Measurements from ENCODE around the gene CPSF6. TPM values are rescaled to one million over a fixed set of nuclear protein-coding genes. Genes with fewer than 3 reads are reported as not detected.
"Not testable (repeated sequence)": the region's sequence is repeated elsewhere in the genome, so short reads cannot be mapped to it uniquely, and the experiment has no call there.

CPSF6 gene
- polyA plus RNA-seq, 10 donors, result 45.5 to 68.0 (median 57.2) TPM

DNA sequence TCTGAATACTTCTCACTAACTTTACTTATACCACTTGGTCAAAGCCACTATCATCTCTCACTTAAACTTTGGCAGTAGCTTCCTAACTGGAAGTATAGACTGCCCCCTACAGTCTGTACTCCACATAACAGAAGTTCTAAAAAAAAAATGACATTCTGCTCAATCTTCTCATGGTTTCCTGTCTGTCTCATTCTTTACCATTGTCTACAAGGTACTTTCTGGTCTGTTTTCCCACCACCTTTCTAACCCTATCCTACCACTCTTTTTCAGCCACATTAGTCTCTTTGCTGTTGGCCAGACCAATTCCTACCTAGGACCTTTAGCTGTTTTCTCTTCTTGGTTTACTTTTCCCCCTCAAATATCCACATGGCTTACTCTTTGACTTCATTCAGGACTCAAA, 14.7 kb downstream of the CPSF6 start:
- DNase-seq, result peak in 2 of 3 donors; percentile 19 to 30

DNA sequence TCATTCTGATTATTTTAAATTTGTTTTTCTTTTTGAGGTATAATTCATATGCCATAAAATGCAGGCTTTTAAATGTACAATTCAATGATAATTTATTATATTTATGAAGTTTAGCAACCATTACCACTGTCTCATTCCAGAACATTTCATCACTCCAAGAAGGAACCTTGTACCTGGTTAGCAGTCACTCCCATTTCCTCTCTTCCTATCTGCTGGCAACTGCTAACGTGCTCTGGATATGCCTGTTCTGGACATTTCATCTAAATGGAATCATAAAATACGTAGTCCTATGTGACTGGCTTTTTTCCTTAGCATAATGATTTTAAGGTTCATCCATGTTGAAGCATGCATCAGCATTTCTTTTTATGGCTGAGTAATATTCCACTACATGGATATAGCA, 15.5 kb downstream of the CPSF6 start:
- DNase-seq, result no peak

DNA sequence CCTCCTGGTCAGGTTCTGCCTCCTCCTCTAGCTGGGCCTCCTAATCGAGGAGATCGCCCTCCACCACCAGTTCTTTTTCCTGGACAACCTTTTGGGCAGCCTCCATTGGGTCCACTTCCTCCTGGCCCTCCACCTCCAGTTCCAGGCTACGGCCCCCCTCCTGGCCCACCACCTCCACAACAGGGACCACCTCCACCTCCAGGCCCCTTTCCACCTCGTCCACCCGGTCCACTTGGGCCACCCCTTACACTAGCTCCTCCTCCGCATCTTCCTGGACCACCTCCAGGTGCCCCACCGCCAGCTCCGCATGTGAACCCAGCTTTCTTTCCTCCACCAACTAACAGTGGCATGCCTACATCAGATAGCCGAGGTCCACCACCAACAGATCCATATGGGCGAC, 19.3 kb downstream of the CPSF6 start:
- no peak for DNase-seq

DNA sequence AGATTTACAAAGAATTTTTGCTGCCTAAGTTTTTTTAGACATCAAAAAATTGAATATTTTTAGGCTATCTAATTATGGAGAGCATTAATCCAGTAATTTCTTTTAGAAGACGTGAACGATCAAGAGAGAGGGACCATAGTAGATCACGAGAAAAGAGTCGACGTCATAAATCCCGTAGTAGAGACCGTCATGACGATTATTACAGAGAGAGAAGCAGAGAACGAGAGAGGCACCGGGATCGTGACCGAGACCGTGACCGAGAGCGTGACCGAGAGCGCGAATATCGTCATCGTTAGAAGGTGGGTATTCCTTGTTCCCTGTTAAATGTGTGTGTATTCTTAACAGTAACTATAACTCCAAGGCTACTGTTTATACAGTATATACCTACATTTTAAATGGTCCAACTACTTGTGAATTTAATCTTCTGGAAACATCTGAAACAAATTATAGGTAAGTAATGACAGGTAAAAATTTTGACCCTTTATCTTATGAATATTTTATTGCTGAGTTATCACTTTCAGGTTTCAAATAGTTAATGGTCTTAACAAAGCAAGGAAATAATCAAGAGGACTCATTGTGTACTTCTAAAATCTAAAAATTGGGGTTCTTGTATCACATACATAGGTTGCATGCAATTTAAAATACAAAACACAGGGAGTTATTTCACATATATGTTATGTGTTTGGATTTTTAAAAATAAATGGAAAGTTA, 23.1 kb downstream of the CPSF6 start:
- DNase-seq, result no peak

DNA sequence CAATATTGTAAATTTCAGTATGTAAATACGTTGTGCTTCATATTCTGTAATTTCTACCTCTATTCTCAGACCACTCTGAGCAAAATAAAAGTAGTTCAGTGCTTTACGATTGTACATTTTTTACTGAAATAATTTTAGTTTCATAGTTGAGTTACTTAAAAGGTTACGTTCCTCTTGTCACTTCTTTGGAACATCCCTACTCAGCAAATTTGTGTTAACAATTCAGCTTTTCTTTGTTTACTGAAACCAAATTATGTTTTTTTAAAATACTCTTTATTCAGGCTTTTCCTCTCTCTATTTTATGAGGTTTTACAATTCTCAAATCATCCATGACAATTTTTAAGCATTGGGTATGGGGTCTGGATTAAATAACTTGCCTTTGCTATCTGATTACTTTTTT, 25.8 kb downstream of the CPSF6 start:
- no peak for DNase-seq

DNA sequence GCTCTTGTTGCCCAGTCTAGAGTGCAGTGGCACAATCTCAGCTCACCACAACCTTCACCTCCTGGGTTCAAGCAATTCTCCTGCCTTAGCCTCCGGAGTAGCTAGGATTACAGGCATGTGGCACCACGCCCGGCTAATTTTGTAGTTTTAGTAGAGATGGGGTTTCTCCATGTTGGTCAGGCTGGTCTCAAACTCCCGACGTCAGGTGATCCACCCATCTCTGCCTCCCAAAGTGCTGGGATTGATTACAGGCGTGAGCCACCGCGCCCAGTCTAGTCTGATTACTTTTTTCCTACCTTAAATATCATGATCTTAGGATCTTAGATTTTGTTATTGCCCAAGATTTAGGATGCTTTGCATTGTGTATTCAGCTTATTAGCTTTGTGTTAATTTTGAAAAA, 26.3 kb downstream of the CPSF6 start:
- not testable (repeated sequence) for DNase-seq

DNA sequence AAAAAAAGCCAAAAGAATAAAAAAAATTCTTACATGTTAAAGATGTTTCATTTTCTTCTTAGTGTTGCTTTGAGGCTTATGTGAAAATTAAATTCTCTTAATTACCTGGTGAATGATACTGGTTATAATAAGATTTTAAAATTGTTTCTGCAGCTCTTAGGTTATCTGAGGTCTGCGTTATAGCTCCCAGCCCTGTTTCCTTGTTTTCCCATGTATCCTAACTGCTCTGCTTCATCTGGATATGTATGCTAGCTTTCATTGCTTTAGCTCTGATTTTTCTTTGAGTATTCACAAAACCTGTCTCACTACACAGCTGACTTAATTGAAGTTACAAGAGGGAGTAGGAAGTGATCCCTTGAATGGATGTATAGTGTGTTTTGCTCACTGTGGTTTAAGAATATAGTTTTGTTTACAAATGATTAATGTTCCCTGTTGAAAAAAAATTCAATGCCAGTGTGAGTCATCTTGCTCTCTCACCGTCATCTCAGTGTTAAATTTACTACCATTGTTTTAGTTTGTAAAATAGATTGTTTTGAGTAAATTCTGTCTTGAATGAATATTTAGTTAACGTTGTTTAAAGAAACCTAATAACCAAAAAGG, 26.8 kb downstream of the CPSF6 start:
- DNase-seq, result no peak

DNA sequence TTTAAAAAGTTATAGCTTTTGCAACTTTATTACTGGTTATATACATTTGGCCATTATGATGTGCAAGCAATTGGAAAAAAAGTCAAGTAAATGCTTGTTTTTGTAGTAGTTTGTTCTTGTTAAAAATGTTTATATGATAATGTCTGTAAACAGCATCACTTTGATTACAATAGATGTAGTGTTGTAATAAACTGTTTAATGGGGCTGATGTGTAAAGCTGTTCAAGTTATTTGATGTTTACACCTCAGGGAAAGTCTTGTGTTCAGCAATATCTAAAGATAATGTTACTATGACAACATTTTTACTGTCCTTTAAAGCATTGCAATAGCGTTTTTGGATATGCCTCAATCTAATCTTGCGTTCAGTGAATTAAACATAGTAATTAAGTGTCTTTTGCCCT, 30.4 kb downstream of the CPSF6 start:
- no peak for DNase-seq

DNA sequence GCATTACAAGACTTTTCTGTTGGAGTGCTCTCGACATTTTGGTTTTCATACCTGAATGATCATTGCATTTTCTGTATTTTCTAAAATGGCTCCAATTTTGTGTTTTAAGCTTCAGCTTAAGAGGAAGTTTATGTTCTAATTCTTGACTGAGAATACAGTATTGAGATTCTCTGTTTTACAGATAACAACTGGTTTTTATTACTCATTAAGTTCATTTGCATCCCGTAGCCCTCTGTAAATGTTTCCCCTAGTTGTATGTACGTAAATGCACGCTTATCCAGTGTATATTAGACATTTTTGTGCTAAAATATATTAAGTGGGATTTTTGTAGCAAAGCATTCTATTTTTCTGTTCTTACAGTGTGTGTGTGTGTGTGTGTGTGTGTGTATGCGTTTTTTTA, 33.1 kb downstream of the CPSF6 start:
- DNase-seq, result no peak

DNA sequence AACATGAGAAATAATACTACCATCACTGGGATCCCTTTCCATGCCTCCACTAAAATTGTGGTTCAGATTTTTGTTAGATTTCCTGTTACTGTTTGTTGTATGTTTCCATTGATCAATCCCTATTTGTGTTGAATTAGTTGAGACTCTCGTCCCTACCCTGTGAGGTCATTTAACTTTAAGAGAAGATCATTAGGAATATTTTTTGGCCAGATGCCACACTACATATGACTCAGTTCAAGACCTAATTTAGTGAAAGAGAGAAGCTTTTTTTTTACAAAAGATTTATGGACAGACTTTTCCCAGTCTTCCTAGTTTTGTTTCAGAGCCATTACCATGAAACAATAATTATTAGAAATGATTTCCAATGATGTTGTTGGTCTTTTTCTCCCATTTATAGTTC, 35.5 kb downstream of the CPSF6 start:
- DNase-seq, result peak in 1 of 3 donors; percentile 16

DNA sequence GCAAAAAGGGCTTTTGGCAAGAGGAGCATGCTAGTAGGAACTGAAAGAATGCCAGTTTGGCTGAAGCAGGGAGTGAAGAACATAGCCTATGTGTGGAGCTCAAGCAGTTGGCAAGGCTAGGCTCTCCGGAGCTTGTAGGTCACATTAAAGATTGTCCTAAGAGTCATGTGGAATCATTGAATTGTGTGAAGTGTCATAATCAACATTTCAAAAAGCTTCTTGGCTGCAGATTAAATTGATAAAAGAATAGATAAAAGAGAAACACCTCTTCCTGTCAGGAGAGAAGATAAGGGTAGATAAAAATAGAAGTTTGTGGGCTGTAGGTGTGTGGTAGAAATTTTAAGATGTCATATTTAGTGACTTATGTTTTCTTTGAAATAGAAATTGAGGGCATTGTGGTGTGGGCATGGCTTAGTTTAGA, 36.1 kb downstream of the CPSF6 start:
- DNase-seq, result no peak

DNA sequence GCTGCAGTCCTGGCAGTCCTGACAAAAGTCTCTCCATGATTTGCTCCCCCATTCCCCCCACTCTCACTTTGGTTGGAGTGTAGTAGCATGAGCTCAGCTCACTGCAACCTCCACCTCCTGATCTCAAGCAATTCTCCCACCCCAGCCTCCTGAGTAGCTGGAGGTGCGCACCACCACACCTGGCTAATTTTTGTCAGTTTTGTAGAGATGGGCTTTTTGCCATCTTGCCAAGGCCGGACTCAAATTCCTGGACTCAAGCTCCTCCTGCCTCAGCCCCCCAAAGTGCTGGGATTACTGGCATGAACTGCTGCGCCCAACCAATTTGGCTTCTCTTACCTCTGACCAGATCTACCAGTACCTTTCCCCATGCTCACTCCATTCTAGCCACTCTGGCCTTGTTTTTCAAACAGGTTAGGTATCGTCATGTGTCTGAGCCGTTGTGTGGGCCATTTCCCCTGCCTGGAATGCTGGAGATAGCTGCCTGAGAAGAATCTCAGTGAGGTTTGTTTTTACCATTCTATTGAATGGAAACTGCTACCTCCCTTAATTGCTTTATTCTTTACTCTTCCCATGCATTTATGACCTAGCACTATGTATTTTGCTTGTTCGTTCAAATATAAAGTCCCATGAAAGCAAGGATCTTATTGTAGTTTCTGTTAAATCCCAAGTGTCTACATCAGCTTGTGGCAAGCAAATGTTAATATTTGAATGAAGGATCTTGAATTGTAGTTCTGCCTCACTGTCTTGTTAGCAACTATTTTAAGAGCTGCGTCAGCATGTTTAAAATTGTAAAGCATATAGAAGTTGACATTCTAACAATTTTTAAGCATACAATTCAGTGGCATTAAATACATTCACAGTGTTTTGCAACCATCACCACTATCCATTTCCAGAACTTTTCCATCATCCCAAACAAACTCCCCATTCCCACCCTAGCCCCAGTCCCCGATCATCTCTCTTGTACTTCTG, 39.7 kb downstream of the CPSF6 start:
- no peak for DNase-seq

DNA sequence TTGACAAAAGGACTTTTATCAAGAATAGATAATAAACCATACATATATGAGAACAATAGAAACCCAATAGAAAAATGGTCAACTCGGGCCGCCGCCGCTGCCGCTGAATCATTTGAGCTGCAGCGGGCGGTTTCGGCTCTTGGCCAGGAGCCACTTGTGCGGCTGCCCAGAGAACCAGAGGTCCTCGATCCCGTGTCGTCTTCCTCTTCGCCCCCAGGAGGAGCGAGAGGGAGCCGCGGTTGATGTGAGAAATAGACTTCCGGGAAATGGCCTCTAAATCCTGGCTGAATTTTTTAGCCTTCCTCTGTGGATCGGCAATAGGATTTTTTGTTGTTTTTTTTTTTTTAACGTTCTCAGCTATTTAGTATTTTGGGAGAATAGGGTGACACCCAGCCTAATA, 44.8 kb downstream of the CPSF6 start:
- DNase-seq, result peak; percentile 53 to 78 (median 67)

DNA sequence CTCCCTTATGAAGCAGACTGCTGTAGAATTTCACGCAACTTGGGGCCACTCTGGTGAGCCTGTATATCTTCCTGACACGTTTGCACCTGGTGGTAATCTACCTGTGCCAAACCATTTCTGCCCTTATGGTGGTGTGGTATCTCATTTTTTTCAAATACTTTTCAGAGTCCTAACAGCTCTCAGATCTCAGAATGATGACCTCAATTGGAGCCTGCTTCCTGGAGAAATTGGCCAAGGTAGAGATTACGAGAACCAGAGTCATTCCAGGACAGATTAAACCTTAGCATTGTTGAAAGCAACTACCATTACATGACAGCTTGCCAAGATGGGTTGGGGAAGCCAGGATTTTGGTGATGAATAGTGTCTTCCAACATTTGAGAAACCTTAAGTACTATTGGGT, 48.2 kb downstream of the CPSF6 start:
- no peak for DNase-seq

DNA sequence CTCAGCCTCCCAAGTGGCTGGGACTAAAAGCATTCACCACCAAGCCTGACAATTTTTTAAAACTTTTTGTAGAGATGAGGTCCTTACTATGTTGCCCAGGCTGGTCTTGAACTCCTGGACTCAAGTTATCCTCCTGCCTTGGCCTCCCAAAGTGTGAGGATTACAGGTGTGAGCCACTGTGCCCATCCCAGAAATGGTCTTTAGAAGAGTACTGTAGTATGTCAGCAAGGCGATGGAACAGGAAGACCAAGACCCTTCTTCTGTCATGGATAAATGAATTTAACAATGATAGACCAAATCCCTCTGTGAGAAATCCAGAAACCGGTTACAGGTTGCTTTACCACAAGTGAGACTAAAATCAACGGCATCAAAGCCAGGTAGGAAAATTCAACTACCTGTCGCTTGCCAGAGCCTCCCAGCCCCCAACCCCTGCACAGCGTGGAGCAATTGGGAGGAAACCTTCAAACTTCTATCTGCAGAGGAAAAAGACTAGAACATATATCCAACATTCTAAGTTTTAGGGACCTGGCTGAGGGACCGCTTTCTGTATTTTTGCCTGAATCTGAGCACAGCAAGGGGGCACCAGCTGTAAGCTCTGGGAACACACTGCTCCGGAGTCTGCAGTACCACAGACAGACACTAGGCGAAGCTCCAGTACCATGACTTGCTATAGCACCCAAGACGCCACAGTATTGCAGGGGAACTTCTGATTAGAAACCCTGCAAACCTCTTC, 51.3 kb downstream of the CPSF6 start:
- DNase-seq, result peak; percentile 33 to 63 (median 42)

DNA sequence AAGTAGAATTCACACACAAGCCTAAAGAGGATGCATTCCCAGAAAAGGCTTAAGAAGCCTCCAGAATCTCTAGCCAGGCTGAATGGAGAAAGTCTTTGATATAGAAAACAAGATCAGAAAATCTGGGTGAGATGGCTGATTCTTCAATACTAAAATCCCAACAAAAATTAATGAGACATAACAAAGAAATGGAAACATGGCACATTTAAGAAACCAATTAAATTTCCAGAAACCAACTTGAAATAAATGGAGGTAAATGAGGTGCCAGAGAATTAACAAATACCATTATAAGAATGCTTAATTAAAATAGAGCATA, 51.9 kb downstream of the CPSF6 start:
- DNase-seq, result no peak

DNA sequence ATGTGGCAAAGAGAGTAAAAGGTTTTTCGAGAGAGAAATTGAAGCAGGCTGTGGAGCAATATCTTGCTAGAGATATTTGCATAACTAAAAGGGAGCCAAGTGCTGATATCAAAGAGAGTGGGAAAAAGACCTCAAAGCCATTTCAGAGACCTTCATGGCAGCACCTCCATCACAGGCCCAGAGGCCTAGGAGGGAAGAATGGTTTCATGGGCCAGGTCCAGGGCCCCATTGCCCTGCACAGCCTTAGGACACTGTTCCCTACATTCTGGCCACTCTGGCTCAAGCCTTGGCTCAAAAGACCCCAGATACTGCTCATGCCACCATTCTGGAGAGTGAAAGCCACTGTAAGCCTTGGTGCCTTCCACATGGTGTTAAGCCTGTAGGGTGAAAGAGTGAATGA, 58.8 kb downstream of the CPSF6 start:
- no peak for DNase-seq

DNA sequence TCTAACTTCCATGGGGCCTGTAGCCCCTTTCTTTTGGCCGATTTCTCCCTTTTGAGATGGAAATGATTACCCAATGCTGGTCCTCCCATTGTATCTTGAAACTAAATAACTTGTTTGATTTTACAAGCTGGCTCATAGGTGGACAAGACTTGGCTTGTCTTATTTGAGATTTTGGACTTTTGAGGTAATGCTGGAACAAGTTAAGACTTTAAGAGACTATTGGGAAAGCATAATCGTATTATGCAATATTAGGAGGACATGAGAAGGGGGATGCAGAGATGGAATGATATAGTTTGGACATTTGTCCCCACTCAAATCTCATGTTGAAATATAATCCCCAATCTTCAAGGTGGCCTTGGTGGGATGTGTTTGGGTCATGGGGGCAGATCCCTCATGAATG, 59.6 kb downstream of the CPSF6 start:
- no peak for DNase-seq

DNA sequence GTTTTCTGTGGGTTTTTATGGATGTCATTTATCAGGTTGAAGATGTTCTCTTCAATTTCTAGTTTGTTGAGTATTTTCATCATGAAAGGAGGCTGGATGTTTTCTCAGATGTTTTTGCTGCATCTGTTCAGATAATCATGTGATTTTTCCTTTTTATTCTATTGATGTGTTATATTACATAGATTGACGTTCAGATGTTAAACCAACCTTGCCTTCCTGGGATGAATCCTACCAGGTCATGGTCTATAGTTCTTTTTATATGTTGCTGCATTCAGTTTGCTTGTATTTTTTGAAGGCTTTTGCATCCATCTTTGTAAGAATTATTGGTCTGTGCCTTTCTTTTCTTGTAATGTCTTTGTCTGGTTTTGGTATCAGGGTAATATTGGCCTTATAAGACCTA, 64.9 kb downstream of the CPSF6 start:
- no peak for DNase-seq

DNA sequence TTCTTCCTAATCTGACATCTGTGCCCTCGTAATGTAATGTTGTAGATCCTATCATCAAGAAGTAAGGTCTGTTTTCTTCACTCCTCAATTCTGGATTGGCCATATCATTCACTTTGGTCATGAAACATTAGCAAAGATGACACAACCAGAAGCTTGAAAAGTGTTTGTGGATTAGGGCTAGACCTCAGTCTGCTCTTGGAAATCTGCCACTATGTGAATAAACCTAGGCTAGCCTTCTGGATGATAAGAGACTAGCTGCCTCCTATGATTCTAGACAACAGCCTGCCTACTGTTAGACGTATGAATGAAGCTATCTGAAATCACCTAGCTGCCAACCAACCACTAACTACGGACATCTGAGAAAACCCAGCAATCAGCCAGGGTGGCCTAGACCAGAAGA, 70.1 kb downstream of the CPSF6 start:
- DNase-seq, result no peak

DNA sequence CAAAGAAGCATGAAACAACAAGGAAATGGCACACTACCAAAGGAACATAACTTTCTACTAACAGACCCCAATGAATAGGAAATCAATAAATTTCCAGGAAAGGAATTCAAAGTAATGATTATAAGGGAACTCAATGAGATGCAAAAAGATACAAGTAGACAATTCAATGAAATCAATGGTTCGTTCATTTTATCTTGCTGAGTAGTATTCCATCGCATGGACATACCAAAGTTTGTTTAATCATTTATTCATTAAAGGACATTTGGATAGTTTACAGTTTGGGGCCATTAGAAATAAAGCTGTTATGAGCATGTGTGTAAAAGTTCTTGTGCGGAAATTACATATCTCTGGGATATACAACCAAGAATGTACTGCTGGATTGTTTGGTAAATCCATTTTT, 73.8 kb downstream of the CPSF6 start:
- DNase-seq, result no peak

DNA sequence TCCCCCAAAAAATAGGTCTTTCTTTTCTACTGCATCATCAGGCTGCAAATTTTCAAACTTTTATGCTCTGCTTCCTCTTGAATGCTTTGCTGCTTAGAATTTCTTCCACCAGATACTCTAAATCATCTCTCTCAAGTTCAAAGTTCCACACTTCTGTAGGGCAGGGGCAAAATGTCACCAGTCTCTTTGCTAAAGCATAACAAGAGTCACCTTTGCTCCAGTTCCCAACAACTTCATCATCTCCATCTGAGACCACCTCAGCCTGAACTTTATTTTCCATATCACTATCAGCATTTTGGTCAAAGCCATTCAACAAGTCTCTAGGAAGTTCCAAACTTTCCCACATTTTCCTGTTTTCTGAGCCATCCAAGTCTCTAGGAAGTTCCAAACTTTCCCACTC, 77.4 kb downstream of the CPSF6 start:
- DNase-seq, result not testable (repeated sequence)
